ENCODE data around the gene MGMT. TPM values are rescaled to one million over a fixed set of nuclear protein-coding genes. Genes with fewer than 3 reads are reported as not detected.

Gene MGMT
- total and polyA plus RNA-seq, 9 of the 15 experiments (the other 6 are each of a cell fraction or from before 2014, with no cell fraction given) = 0.03 to 0.29 (median 0.11) TPM; not detected in 4

DNA sequence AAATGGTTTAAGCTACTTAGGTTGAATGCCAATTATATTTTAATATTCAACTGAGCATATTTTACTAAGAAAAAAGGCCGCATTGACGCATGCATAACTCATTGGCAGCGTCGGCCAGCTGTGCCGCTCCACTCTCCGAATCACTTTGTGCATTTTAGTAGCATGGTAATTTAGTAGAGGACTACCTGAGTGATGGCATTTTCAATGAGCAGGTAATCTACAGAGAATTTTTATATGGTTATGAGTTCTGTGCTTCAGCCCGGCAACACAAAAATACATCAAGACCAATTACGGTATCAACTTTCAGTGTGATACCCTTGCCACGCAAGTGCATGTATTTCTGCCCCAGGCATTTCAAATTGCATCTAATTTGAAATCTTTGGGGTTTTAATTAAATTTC is 249.8 kb downstream of the MGMT start (continued):
- TF ChIP-seq DMBX1 (CRISPR knock-in tag; IDR thresholded peaks at IDR 0.05; ENCODE audit: borderline replicate concordance) (no peak), STAT5B (CRISPR knock-in tag; IDR thresholded peaks at IDR 0.05) (no peak), KDM4B (IDR thresholded peaks at IDR 0.05; ENCODE audit: borderline replicate concordance in 2 of 2, low read depth in 1 of 2) (no peak)

DNA sequence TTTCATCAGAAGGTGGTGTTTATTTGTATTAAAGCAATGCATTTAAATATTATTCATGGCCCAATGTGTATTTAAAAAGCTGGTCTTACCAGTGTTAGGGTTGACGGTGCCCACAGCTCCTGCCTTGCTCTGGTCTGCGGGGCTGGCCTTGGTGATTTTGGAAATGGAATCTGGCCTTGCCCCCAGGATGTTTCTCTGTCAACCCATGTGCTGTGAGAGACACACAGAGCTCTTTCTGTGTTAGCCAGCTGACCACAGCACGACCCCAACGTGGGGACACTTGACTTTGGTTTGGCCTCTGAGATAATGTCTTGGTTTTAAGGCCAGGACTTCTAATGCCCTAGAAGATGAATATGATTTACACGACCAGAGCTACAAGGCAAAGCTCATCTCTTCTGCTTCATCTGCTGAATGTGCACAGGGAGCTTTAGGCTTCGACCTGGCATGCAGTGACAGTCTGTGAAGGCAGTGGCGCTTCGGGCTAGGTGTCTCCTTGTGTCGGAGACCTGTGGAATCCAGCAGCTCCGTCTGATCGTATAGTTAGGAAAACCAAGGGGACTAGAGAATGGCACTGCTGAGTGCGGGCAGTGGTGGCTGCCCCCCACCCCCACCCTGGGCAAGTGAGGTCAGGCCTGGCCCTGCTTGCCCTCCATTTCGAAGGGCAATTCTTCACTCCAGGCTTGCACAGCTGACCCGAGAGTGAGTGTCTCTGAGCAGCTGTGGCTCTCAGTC is 250.9 kb downstream of the MGMT start:
- in situ Hi-C loops (cut with MboI) (no loop called here), intact Hi-C loops (cut with micrococcal nuclease) (no loop called here)
- Histone ChIP-seq H3K9ac (ENCODE audit: insufficient read depth in 1 of 2, low read depth in 2 of 2, low read length in 2 of 2) (no peak overlapping the region), H2AFZ (ENCODE audit: low read depth, low read length) (no peak overlapping the region), H3K27me3 (ENCODE audit: control insufficient read depth in 2 of 2, insufficient read depth in 2 of 2, low read length in 2 of 2) (peaks cover 0 to 36% of the 10 kb centered on the region in 2 experiments; a peak in 4 of 5 replicates), H4K20me1 (replicated peaks; ENCODE audit: control insufficient read depth, insufficient read depth, low read length) (no peaks in the 10 kb centered on the region), H3K9me1 (ENCODE audit: control insufficient read depth, insufficient read depth, low read length) (no peaks in the 10 kb centered on the region), H3K4me1 (replicated peaks in 1 of 2; ENCODE audit: control insufficient read depth in 2 of 2, insufficient read depth in 2 of 2, low read length in 2 of 2) (no peaks in the 10 kb centered on the region), H3K36me3 (ENCODE audit: control insufficient read depth, insufficient read depth, low read length) (no peaks in the 10 kb centered on the region), H3K4me3 (no peak overlapping the region), H3K27ac (ENCODE audit: extremely low read depth, low read depth, low read length) (no peak overlapping the region), H3K79me2 (ENCODE audit: control insufficient read depth, insufficient read depth, low read length) (no peaks in the 10 kb centered on the region), H3K9me3 (replicated peaks; ENCODE audit: control insufficient read depth, insufficient read depth, low read depth, low read length) (no peaks in the 10 kb centered on the region), H3K4me2 (ENCODE audit: insufficient read depth, low read length) (no peak overlapping the region)
- no peak for DNase-seq (ENCODE audit: extremely low read depth in 1 of 4, low spot score in 3 of 4)
- TF ChIP-seq TAF15 (IDR thresholded peaks at IDR 0.05; ENCODE audit: low read depth, low read length) = no peak
- TF ChIP-seq, protein P1, sequence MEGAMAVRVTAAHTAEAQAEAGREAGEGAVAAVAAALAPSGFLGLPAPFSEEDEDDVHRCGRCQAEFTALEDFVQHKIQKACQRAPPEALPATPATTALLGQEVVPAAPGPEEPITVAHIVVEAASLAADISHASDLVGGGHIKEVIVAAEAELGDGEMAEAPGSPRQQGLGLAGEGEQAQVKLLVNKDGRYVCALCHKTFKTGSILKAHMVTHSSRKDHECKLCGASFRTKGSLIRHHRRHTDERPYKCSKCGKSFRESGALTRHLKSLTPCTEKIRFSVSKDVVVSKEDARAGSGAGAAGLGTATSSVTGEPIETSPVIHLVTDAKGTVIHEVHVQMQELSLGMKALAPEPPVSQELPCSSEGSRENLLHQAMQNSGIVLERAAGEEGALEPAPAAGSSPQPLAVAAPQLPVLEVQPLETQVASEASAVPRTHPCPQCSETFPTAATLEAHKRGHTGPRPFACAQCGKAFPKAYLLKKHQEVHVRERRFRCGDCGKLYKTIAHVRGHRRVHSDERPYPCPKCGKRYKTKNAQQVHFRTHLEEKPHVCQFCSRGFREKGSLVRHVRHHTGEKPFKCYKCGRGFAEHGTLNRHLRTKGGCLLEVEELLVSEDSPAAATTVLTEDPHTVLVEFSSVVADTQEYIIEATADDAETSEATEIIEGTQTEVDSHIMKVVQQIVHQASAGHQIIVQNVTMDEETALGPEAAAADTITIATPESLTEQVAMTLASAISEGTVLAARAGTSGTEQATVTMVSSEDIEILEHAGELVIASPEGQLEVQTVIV (CRISPR knock-in tag; IDR thresholded peaks at IDR 0.05; ENCODE audit: borderline replicate concordance) = no peak
- no peak for TF ChIP-seq SRSF3 (IDR thresholded peaks at IDR 0.05; ENCODE audit: insufficient read depth, low read length)
- TF ChIP-seq ZNF561 (CRISPR knock-in tag; conservative IDR thresholded peaks at IDR 0.05) = no peak
- TF ChIP-seq, protein P2, sequence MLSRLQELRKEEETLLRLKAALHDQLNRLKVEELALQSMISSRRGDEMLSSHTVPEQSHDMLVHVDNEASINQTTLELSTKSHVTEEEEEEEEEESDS (CRISPR knock-in tag; IDR thresholded peaks at IDR 0.05) = no peak
- TF ChIP-seq ZNF239 (CRISPR knock-in tag; IDR thresholded peaks at IDR 0.05) = no peak
- no peak for TF ChIP-seq MCM5 (IDR thresholded peaks at IDR 0.05; ENCODE audit: low read depth)
- TF ChIP-seq HMG20B (CRISPR knock-in tag; IDR thresholded peaks at IDR 0.05) = no peak
- TF ChIP-seq, protein P3, sequence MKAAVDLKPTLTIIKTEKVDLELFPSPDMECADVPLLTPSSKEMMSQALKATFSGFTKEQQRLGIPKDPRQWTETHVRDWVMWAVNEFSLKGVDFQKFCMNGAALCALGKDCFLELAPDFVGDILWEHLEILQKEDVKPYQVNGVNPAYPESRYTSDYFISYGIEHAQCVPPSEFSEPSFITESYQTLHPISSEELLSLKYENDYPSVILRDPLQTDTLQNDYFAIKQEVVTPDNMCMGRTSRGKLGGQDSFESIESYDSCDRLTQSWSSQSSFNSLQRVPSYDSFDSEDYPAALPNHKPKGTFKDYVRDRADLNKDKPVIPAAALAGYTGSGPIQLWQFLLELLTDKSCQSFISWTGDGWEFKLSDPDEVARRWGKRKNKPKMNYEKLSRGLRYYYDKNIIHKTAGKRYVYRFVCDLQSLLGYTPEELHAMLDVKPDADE (conservative IDR thresholded peaks at IDR 0.05; ENCODE audit: control insufficient read depth, low read depth, low read length) = no peak
- no peak for TF ChIP-seq KLF13 (tag; IDR thresholded peaks at IDR 0.05; ENCODE audit: borderline replicate concordance, low read depth)
- ChIA-PET CTCF (ENCODE audit: low intra/inter-chr PET ratio) (no interaction called here), POLR2A (interaction anchor here (0.9 kb wide), 1 partner anchor 1169 kb away, joined by 3 read pairs; no protein-coding TSS in a partner anchor)
- FAIRE-seq = no peak
- WGBS (ENCODE audit: insufficient coverage, low coverage, missing lambda C conversion rate) = 0% methylated on average over 10 of the region's 14 CpGs
- ATAC-seq = no peak
- no TSS peak for BruUV-seq (replicated peaks)

Measured in K562 (cell line).